Fibroblast of pulmonary artery (primary cell): Measurements from ENCODE around the gene ASRGL1.
A peak's percentile ranks its signal among the peaks of the same experiment; 100 is the strongest.

Experiments
- DNase-seq: peaks from one replicate; pipeline ENCODE4 v3.0.0-alpha.2; 2010; ENCODE audit warnings: low read depth
- H3K4me3 ChIP-seq: replicated peaks from 2 replicates; pipeline ENCODE4 v1.5.1; 2011; ENCODE audit warnings: low read depth, mild to moderate bottlenecking, control low read depth, low read length, moderate library complexity
- TF ChIP-seq, protein P1 (sequence below): IDR thresholded peaks from 2 replicates; pipeline ENCODE4 v1.5.1; 2011; ENCODE audit warnings: mild to moderate bottlenecking, control low read depth, low read length, inconsistent platforms; ENCODE audit errors: missing control alignments

Gene ASRGL1

DNA sequence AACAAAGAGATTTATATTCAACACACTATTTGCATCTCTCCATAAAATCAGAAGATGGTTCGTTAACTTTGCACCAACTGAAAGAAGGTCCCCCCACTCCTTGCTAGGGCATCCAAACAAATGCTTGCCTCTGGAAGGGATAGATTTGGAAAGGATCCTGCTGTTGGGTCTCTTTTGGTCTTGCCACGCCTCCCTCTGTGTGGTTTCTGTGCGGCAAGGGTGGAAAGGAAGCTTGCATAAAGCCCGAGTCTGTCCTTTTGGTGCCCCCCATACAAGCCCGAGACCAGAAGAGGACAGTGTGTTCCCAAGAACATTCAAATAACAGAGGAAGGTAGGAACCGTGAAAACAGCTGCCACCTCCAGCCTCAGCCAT lies 96.6 kb downstream of the ASRGL1 start:
- DNase-seq: no peak
- no peak overlapping the region for H3K4me3 ChIP-seq
- TF ChIP-seq, protein P1, sequence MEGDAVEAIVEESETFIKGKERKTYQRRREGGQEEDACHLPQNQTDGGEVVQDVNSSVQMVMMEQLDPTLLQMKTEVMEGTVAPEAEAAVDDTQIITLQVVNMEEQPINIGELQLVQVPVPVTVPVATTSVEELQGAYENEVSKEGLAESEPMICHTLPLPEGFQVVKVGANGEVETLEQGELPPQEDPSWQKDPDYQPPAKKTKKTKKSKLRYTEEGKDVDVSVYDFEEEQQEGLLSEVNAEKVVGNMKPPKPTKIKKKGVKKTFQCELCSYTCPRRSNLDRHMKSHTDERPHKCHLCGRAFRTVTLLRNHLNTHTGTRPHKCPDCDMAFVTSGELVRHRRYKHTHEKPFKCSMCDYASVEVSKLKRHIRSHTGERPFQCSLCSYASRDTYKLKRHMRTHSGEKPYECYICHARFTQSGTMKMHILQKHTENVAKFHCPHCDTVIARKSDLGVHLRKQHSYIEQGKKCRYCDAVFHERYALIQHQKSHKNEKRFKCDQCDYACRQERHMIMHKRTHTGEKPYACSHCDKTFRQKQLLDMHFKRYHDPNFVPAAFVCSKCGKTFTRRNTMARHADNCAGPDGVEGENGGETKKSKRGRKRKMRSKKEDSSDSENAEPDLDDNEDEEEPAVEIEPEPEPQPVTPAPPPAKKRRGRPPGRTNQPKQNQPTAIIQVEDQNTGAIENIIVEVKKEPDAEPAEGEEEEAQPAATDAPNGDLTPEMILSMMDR: no peak

DNA sequence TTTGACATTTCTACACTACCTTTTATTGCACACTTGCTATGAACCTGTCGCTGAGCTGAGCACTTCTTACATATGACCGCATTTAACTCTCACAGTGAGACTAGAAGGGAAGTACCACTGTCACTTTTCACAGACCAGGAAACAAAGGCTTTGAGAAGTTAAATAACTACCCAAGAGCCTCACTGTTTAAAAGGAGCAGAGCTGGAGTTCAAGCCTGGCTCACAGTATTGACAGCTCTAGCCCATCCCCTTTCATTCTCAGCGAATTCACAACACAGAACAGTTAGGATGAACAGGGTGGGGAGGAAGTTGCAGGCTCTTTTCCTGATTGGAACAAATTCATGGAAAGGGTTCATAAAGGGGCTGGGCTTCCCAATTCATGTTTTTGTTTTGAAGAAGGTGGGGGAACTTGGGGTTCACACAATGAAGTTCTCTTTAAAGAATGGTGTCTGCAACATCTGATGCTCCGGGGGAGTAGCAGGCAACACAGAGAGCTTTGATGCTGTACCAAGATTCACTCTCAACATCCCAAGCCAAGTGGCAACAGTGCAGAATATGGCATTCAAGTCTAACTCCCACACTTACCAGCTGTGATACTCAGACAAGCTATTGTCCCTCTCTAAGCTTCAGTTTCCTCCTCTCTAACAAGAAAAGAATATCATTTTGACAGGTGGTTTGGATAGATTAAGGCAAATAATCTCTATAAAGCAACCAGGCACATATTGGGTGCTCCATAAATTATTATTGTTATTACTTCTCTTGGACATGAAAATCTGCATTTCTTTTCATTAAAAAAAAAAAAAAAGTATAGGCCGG lies 98.8 kb downstream of the ASRGL1 start:
- TF ChIP-seq, protein P1: no peak
- peak; percentile 35 for DNase-seq
- H3K4me3 ChIP-seq: no peak overlapping the region

DNA sequence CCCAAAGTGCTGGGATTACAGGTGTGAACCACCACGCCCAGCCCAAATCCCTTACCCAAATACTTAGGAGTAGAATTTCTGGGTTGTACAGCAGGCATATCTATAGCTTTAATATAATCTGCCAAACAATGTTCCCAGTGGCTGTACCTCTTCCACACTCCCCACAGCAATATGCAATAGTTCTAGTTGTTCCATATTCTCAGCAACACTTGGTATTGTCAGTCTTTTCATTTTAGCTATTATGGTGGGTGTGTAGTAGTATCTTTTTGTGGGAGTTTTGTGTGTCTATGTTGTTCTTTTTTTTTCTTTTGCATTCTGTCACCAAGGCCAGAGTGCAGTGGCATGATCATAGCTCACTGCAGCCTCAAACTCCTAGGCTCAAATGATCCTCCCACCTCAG lies 100.4 kb downstream of the ASRGL1 start:
- TF ChIP-seq, protein P1: no peak
- no peak for DNase-seq

DNA sequence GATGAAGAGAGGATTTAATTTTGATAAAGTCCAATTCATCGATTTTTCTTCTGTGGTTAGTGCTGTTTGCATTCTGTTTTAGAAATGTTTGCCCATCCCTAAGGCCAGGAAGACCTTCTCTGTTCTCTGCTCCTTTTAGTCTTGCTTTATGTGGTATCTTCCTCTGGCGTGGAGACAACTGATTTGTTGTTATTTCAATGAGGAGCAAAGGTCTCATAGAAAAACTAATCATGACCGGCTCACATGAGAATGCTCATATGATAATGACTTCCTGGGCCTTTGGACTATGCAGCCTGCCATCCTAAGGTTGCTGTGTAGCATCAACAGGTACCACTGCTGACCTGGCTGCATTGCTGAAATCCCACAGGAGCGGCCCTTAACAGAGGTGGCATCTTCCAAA lies 101.4 kb downstream of the ASRGL1 start:
- TF ChIP-seq, protein P1: no peak
- DNase-seq: no peak

More for the DNA sequence above, 100.4 kb downstream of the ASRGL1 start:
- H3K4me3 ChIP-seq: no peak overlapping the region

DNA sequence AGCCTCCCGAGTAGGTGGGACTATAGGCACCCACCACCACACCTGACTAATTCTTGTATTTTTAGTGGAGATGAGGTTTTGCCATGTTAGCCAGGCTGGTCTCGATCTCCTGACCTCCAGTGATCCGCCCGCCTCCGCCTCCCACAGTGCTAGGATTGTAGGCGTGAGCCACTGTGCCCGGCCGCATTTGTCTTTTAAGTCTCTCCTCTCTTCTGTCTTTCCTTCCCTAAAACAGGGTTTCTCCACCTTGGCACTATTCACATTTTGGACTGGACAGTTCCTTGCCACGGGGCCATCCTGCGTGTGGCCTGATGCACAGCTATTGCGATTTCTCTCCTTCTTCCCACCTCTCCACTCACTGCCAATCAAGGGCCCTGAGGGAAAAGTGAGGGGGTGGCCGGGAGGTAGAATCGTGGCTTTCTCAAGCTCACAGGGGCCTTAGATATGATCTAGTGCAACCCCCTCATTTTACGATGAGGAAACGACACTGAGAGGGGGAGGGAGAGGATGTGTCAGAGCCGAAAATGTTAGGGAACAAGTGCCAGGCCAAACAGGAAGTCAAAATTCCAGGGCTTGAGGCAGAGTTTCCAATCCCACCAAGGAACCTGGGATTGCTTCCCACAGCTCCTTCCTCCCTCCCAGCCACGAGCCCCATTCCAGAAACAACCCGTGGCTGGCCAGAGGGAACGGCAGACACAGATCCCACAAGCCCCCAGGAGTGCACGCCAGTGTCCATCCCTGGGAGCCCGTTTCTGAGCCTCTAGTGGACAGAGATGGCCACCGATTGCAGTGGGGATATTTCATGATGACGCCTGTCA lies 102.7 kb downstream of the ASRGL1 start:
- no peak overlapping the region for H3K4me3 ChIP-seq
- peak; percentile 74 for DNase-seq
- TF ChIP-seq, protein P1: no peak

More for the DNA sequence above, 101.4 kb downstream of the ASRGL1 start:
- H3K4me3 ChIP-seq: no peak overlapping the region
